K562 (cell line): Measurements from ENCODE around the gene CALM3. TPM values are rescaled to one million over a fixed set of nuclear protein-coding genes. Genes with fewer than 3 reads are reported as not detected.

Experiments used
- BRF1 ChIP-seq: IDR thresholded peaks from 3 replicates; pipeline ENCODE4 v1.6.1; 2011; ENCODE audit warnings: borderline replicate concordance, mild to moderate bottlenecking; ENCODE audit not compliant: insufficient read length; ENCODE audit errors: extremely low read depth
- CBX3 ChIP-seq, 2 experiments: IDR thresholded peaks; 1 replicate in 1 of 2; 2 replicates in 1 of 2; pipeline ENCODE4 v1.6.1; 2012; ENCODE audit warnings: inconsistent platforms in 2 of 2, low read length in 2 of 2, borderline replicate concordance in 1 of 2, control low read depth in 1 of 2
- CXXC5 ChIP-seq: fragments of 250-450 bp; sonication (Bioruptor Pico); IDR thresholded peaks from 2 replicates; pipeline ENCODE4 v1.8.0; 2022; ENCODE audit warnings: inconsistent platforms, mild to moderate bottlenecking, moderate library complexity
- ELF2 ChIP-seq: fragments of 250-450 bp; sonication (Bioruptor Pico); IDR thresholded peaks from 2 replicates; pipeline ENCODE4 v1.5.0; 2021; ENCODE audit warnings: mild to moderate bottlenecking
- EP300 ChIP-seq: IDR thresholded peaks from 2 replicates; pipeline ENCODE4 v1.6.1; 2012; ENCODE audit warnings: low read length, improper control_type of control experiment
- FOXP4 ChIP-seq: sonication (generic); formaldehyde crosslinking; IDR thresholded peaks from 2 replicates; pipeline ENCODE4 v1.8.0; 2022; ENCODE audit warnings: mild to moderate bottlenecking, missing genetic modification reagents, borderline replicate concordance
- GABPB2 ChIP-seq: fragments of 250-450 bp; sonication (Bioruptor Pico); conservative IDR thresholded peaks from 2 replicates; pipeline ENCODE4 v1.5.1; 2021; ENCODE audit warnings: mild to moderate bottlenecking
- GTF2B ChIP-seq: IDR thresholded peaks from 2 replicates; pipeline ENCODE4 v1.6.1; 2011; ENCODE audit not compliant: insufficient read length; ENCODE audit errors: extremely low read depth
- HLTF ChIP-seq: fragments of 450-650 bp; IDR thresholded peaks from 2 replicates; pipeline ENCODE4 v1.6.1; 2016
- MAFG ChIP-seq: fragments of 450-650 bp; conservative IDR thresholded peaks from 2 replicates; pipeline ENCODE4 v1.6.1; 2016; ENCODE audit warnings: missing genetic modification characterization, missing compliant biosample characterization
- MAFK ChIP-seq: IDR thresholded peaks from 2 replicates; pipeline ENCODE4 v1.6.1; 2011; ENCODE audit warnings: low read length, improper control_type of control experiment
- MECOM ChIP-seq: fragments of 250-450 bp; sonication (Bioruptor Pico); IDR thresholded peaks from 2 replicates; pipeline ENCODE4 v1.8.0; 2022; ENCODE audit warnings: inconsistent platforms
- NR3C1 ChIP-seq: sonication (generic); formaldehyde crosslinking; IDR thresholded peaks from 2 replicates; pipeline ENCODE4 v1.8.1; 2022; ENCODE audit warnings: missing genetic modification reagents
- PTTG1 ChIP-seq: fragments of 450-650 bp; IDR thresholded peaks from 2 replicates; pipeline ENCODE4 v1.6.1; 2016; ENCODE audit warnings: low read depth, mild to moderate bottlenecking, missing genetic modification characterization, missing compliant biosample characterization
- SMARCE1 ChIP-seq: fragments of 450-650 bp; IDR thresholded peaks from 2 replicates; pipeline ENCODE4 v1.7.1; 2016; ENCODE audit warnings: mild to moderate bottlenecking
- SP2 ChIP-seq: IDR thresholded peaks from 2 replicates; pipeline ENCODE4 v1.6.1; 2011; ENCODE audit warnings: mild to moderate bottlenecking, low read depth, low read length, moderate library complexity; ENCODE audit not compliant: poor library complexity, severe bottlenecking; ENCODE audit errors: extremely low read depth
- USF1 ChIP-seq: sonication (generic); formaldehyde crosslinking; IDR thresholded peaks from 2 replicates; pipeline ENCODE4 v1.9.0; 2022; ENCODE audit warnings: mild to moderate bottlenecking, missing genetic modification reagents
- ZBTB17 ChIP-seq: fragments of 450-650 bp; formaldehyde crosslinking; IDR thresholded peaks from 2 replicates; pipeline ENCODE4 v1.4.0; 2020; ENCODE audit warnings: mild to moderate bottlenecking
- ZBTB2 ChIP-seq: fragments of 450-650 bp; IDR thresholded peaks from 2 replicates; pipeline ENCODE4 v1.6.1; 2016; ENCODE audit warnings: antibody characterized with exemption
- ZNF436 ChIP-seq: fragments of 250-450, 450-650 bp; sonication (Bioruptor Pico); formaldehyde crosslinking; IDR thresholded peaks from 2 replicates; pipeline ENCODE4 v1.7.0; 2020; ENCODE audit warnings: mild to moderate bottlenecking
- ZNF511 ChIP-seq: sonication (generic); formaldehyde crosslinking; IDR thresholded peaks from 2 replicates; pipeline ENCODE4 v1.8.0; 2022; ENCODE audit warnings: mild to moderate bottlenecking, missing genetic modification reagents
- ZNF561 ChIP-seq: fragments of 450-650 bp; formaldehyde crosslinking; conservative IDR thresholded peaks from 2 replicates; pipeline ENCODE4 v1.4.0; 2020; ENCODE audit warnings: mild to moderate bottlenecking, moderate library complexity
- ZNF57 ChIP-seq: fragments of 450-650 bp; formaldehyde crosslinking; IDR thresholded peaks from 2 replicates; pipeline ENCODE4 v1.4.0; 2020; ENCODE audit warnings: mild to moderate bottlenecking, moderate library complexity
- ZSCAN32 ChIP-seq: fragments of 450-650 bp; formaldehyde crosslinking; IDR thresholded peaks from 2 replicates; pipeline ENCODE4 v1.4.0; 2020; ENCODE audit warnings: mild to moderate bottlenecking, moderate library complexity
- polyA plus RNA-seq, 8 experiments: library from polyadenylated mRNA; depleted of rRNA in 4 of 8; stranded (reverse) in 5 of 8; unstranded in 3 of 8; fragments of >200 nt; fragmentation: Nextera tagmentation in 2 of 8; fragmentation: Illumina TruSeq in 1 of 8; extraction: Ambion mirVana in 2 of 8; extraction: Trizol in 1 of 8; gene quantifications; 2 replicates each; pipeline versions ENCODE4 v1.2.1 to v1.2.3, GENCODE V29; 2011 to 2014; ENCODE audit warnings: inconsistent platforms in 1 of 8, missing spikeins in 1 of 8
- total RNA-seq, 7 experiments: library from RNA; depleted of rRNA in 6 of 7; stranded (reverse); fragments of >200 nt in 6 of 7; fragmentation: Illumina TruSeq in 2 of 7; extraction: Trizol in 2 of 7; gene quantifications; 2 replicates each; pipeline versions ENCODE4 v1.2.1 to v1.2.3, GENCODE V29; 2011 to 2021; ENCODE audit warnings: low replicate concordance in 1 of 7

CALM3 gene
- total and polyA plus RNA-seq, 9 of the 15 experiments (the other 6 are each of a cell fraction or from before 2014, with no cell fraction given) = 34.6 to 350 (median 156) TPM

- TF ChIP-seq ZNF511 (CRISPR knock-in tag) (0 out of 2 replicates have a peak, but pooled peaks have one; percentile 20), BRF1 (no peak), PTTG1 (tag) (no peak), HLTF (no peak), CBX3 (IDR thresholded peaks at IDR 0.05; ENCODE audit: borderline replicate concordance in 1 of 2, low read length in 2 of 2) (no peak), GTF2B (no peak), ZSCAN32 (CRISPR knock-in tag) (no peak), MAFG (no peak), SMARCE1 (no peak), ZBTB2 (no peak), SP2 (no peak), ZNF436 (CRISPR knock-in tag) (no peak), GABPB2 (CRISPR knock-in tag) (no peak), ZBTB17 (0 out of 2 replicates have a peak, but pooled peaks have one; percentile 7), FOXP4 (CRISPR knock-in tag) (0 out of 2 replicates have a peak, but pooled peaks have one; percentile 4), CXXC5 (CRISPR knock-in tag) (no peak), USF1 (CRISPR knock-in tag) (no peak), MECOM (CRISPR knock-in tag) (no peak), MAFK (no peak), EP300 (no peak), ELF2 (no peak), ZNF561 (CRISPR knock-in tag) (no peak), ZNF57 (no peak), NR3C1 (CRISPR knock-in tag) (no peak)
Observed at GRCh38 chr19:46601318-46602224, at the start of gene CALM3 (continued).
